Activated CD4-positive, alpha-beta T cell treated with anti-CD3 and anti-CD28 coated beads for 24 hours (primary cell): ENCODE measurements around the gene NOS2.
"Not testable (repeated sequence)": the region's sequence is repeated elsewhere in the genome, so short reads cannot be mapped to it uniquely, and the experiment has no call there.

ENCODE experiments used
- DNase-seq, 2 donors: peaks; one replicate each; pipeline ENCODE4 v3.0.0-alpha.2; 2020; ENCODE audit warnings: low read depth in 2 of 2

NOS2 gene

DNA sequence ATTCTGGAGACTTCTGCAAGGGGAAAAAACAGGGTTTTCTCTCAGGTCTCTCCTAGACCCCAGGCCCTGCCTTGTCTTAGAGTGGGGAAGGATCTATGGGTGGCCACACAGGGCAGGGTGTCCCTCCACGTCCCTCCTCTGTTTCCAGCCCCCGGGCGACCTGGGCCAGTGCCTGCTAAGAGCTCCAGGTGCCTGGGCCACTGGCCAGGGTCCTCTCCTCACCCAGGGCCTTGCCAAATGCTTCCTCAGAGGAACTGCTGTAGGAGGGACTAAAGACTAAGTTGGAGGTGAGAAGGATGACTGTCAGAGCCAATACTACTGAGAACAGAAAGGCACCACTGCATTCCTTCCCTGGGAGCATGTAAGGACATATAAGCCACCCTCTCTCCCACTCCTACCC lies 11.4 kb downstream of the NOS2 start:
- DNase-seq, result no peak

GRCh38 chr17:27783440-27784350 lies 16.6 kb downstream of the NOS2 start:
- no peak for DNase-seq

GRCh38 chr17:27782791-27783206 lies 17.5 kb downstream of the NOS2 start:
- no peak for DNase-seq

DNA sequence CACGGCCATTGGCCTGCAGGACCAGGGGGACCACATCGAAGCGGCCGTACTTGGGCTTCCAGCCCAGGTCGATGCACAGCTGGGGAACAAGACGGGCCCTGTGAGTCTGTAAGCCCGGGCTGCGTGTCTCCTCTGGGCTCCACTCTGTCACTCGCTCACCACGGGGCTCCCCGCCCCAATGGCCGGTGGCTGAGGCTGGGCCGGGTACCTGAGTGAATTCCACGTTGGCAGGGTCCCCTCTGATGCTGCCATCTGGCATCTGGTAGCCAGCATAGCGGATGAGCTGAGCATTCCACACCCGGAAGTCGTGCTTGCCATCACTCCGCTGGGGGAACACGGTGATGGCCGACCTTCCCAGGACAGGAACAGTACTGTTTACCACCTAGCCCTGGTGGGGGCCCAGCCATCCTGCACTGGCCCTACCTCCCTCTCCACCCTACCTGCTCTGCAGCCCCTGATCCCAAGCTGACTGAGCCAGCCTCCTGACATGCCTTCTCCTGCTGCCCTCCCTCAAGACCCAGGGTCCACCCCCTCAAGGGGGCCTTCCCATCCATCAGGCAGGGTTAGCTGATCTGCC lies 19.4 kb downstream of the NOS2 start:
- no peak for DNase-seq

DNA sequence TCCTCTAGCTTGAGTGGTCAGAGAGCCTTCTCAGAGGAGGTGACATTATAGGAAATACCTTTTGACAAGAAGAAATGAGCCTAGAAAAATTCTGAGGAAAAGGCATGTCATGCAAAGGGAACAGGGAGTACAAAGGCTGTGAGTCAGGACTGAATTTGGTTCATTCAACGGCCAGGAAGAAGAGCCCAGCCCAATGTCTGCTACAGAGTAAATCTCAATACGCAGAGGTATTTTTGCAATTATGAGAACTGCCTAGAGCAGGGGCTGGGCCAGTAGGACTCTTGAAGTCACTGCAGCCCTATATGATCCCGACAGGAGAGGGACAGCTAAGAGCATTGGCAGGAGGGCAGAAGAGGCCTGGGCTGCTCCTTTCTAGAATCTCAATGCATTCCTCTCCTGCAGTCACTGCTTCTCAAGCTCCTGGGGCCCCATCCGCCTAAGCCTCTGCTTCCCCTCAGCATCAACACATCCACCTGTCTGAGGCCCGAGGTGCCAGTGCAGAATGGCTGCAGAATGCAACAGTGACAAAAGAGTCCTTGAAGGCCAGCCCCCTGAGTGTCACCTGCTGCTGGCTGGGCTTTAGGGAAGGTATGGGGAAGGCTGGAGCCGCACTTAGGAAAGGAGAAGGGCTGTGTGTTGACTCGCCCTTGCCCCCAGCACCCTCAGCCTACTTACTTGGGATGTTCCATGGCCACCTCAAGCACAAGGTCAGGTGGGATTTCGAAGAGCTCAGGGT lies 20.1 kb downstream of the NOS2 start:
- no peak for DNase-seq

GRCh38 chr17:27778183-27778582 lies 22.1 kb downstream of the NOS2 start:
- DNase-seq, result no peak

DNA sequence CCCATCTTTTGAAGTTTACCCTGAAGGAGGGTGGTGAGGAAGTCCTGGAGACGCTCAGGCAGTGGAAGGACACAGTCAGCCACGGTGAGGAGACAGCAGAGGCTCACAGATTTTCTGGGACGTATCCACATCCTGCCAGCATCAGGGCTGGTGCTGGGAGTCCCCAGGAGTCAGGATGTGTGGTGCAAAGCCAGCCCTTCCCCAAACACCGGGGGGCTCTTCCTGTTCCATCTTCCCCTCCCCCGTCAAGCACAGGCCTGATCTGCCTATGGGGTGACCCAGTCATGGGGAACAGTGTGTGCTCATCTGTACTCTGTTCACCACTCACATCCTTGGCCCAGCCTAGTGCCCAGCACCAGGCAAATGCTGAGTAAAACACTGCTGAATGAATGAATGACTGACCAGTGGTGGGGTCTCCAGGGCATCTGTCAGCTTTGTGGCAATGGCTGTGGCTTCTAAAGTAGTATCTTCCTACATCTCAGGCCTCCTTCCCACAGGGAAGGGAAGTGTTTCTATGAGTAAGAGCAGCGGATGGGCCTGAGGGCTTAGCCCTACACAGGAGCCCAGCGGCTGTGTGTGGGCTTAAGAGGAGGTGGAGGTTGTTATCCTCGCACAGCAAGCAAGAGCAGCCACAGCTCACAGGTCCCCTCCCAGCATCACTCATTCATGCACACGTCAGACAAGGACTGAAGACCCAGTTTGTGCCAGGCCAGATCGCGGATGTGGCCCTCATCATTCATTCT lies 23.3 kb downstream of the NOS2 start:
- DNase-seq, result no peak

GRCh38 chr17:27771586-27771985 lies 28.7 kb downstream of the NOS2 start:
- no peak for DNase-seq

DNA sequence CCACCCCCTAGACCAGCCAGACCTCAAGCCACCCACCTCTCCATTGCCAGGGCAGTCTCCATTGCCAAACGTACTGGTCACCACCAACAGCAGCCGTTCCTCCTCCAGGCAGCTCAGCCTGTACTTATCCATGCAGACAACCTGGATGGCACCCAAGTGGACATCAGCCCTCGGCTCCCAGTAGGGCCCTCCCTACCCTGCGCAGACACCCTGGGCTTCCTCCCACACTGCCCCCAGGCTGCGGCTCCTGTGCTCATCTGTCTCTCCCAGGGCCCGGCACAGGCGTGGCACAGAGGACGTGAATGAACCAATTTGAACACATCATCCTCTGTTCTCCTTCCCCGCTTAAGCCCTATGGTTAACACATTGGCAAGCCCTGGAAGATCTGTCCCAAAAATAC lies 29.5 kb downstream of the NOS2 start:
- DNase-seq, result no peak

DNA sequence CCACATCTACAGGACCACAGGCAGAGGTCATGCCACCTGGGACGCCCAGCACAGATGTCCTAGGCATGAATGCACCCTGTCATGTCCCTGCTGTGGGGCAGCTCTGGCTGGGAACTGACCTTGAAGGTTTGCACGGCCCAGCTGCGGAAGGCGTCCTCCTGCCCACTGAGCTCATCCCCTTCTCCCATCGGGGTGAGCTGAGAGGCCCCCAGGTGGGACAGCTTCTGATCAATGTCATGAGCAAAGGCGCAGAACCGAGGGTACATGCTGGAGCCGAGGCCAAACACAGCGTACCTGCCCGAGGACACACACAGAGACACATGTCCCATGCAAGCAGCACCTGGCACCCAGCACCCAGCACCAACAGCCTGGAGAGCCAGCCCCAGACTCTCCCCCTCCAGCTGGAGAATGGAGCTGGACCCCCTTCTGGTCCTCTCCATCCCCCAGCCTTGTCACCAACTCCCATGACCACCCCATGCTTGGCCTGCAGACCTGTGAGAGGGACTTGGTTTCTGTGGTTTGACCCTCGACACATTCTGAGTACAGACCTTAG lies 31.4 kb downstream of the NOS2 start:
- no peak for DNase-seq

- no peak for DNase-seq
Measured at GRCh38 chr17:27766438-27766837, 33.9 kb downstream of the NOS2 start.

DNA sequence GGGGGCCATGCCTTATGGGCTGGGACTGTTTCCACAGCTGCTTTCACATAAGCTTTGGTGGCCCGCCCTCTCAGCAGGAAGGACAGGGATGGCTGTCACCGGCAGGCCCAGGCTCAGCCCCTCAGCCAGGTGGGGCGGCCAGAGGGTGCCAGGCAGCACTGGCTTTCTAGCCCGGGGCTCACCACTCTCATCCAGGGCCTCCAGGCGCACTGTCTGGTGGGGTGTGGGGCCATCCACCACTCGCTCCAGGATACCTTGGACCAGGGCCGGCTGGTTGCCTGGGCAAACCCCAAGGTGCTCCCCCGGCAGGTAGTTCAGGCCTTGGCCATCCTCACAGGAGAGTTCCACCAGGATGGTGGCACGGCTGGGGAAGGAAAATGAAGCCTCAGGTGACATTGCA lies 35.0 kb downstream of the NOS2 start:
- no peak for DNase-seq

GRCh38 chr17:27764589-27764988 lies 35.7 kb downstream of the NOS2 start:
- no peak for DNase-seq

DNA sequence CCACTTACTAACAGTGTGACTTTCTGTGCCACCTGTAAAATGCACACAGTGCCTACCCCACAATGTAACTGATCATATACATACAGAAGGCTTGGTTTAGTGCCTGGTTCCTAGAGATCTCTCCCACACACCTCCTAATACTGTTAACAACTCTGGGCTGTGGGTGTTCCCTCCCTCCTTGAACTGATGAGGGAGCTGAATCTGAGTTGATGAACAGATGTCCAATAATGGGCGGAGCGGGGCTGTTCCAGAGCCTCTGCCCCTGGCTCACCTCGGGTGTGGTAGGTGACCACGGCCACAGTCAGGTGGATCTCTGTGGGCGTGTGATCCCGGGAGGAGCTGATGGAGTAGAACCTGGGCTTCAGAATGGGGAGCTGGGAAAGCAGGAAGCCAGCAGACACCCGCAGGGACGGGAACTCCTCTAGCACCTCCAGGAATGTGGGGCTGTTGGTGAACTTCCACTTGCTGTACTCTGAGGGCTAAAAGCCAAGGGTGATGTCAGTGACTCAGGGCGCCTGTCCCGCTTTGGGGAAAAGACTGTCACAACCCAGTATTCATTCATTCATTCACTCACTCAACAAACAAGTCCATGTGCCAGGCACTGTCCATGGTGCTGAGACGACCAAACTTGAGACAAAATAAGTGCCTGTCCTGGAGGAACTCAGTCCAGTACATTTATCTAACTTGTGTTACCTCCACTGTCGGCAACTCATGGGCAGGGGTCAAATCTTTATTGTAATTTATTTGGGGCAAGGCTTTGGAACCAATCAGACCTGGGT lies 37.6 kb downstream of the NOS2 start:
- DNase-seq, result no peak

- not testable (repeated sequence) for DNase-seq
Measured at GRCh38 chr17:27760931-27761330, 39.4 kb downstream of the NOS2 start.

DNA sequence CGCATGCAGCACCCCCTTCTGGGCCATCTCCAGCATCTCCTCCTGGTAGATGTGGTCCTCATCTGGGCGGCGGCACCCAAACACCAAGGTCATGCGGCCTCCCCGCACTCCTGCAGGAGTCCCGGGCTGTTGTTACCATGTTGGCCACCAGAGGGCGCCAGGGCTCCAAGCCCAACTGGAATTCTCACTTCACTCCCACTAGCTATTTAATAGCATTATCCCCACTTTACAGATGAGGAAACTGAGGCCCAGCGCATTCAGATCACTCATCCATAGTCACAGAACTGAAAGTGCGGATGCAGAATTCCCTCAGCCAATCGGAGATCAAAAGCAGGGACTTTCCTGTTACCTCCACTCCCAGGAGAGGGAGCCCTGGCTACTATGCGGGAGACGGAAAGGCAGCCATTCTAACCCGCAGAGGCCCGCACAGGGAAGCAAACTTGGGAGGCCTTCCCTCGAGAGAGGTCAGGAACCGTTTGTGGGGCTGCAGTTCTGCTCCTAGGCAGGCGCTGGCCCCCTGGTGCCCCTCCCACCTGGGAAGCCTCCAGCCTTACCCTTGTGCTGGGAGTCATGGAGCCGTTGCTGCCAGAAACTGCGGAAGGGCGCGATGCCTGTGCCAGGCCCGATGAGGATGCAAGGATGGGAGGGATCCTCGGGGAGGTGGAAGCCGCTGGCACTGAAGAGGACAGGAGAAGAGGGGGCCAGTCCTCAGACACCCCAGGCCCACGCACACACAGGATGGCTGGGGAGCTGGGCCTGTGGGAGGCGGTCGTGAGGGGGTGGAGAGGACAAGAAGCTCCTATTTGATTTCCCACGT lies 40.1 kb downstream of the NOS2 start:
- peak; percentile 65 to 66 for DNase-seq

DNA sequence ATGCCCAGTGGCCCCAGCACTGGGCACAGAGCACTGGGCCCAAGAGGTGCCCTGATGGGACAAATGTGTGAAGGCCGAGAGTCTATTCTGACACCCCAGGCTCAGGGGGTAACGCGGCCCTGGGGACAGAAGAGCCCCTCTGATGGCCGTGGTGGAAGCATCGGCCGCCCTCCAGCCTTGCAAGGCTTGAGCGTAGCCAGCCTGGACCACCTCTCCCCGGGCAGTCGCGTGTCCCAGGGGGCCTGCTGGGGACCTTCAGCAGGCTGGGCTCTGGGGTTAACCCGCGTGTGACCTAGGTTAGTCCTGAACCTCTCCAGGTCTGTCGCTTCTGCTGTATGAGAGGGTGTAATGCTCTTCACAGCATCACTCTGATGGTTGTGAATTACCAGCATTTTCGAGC lies 40.8 kb downstream of the NOS2 start:
- no peak for DNase-seq

GRCh38 chr17:27756467-27757371 lies 43.6 kb downstream of the NOS2 start:
- DNase-seq, result peak; percentile 41 to 54
